Nephron (organoid): Measurements from ENCODE around the gene CLIP1.
A peak's percentile ranks its signal among the peaks of the same experiment; 100 is the strongest.

Experiments used
- H3K27ac Mint-ChIP-seq, 3 experiments: 2 replicates each; pipeline ENCODE4 v1.8.0; 2020; ENCODE audit warnings: mixed read lengths in 3 of 3, mild to moderate bottlenecking in 2 of 3, moderate library complexity in 1 of 3
- H3K27me3 Mint-ChIP-seq: 2 replicates; pipeline ENCODE4 v1.8.0; 2021; ENCODE audit warnings: low read depth, mild to moderate bottlenecking, moderate library complexity, mixed read lengths
- H3K36me3 Mint-ChIP-seq: 2 replicates; pipeline ENCODE4 v1.8.0; 2020; ENCODE audit warnings: low read depth, mixed read lengths
- H3K4me1 Mint-ChIP-seq: 2 replicates; pipeline ENCODE4 v1.8.0; 2020; ENCODE audit warnings: mixed read lengths
- H3K4me3 Mint-ChIP-seq, 3 experiments: 2 replicates each; pipeline ENCODE4 v1.8.0; 2020; ENCODE audit warnings: mild to moderate bottlenecking in 3 of 3, mixed read lengths in 3 of 3, moderate library complexity in 2 of 3
- H3K9me3 Mint-ChIP-seq: 2 replicates; pipeline ENCODE4 v1.8.0; 2020; ENCODE audit warnings: mixed read lengths
- CTCF ChIP-seq, 3 experiments: fragments of 200-600 bp; sonication (generic); IDR thresholded peaks; one replicate each; pipeline ENCODE4 v1.5.0; 2021; ENCODE audit warnings: antibody characterized with exemption in 3 of 3; ENCODE audit not compliant: unreplicated experiment in 3 of 3

CLIP1 gene

DNA sequence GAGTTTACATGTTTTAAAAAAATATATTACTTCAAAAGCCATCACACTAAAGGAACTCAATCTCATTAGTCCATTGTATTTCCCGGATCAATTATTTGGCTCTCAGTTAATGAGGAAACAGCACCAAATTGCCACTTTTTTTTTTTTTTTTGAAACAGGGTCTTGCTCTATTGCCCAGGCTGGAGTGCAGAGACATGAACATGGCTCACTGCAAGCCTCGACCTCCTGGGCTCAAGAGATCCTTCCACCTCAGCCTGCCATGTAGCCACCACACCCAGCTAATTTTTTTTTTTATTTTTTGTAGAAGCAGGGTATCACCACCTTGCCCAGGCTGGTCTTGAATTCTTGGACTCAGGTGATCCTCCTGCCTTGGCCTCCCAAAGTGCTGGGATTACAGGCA is 77.4 kb downstream of the CLIP1 start:
- Mint-ChIP-seq H3K27me3 (no peaks in the 10 kb centered on the region), H3K4me1 (no peaks in the 10 kb centered on the region), H3K9me3 (no peaks in the 10 kb centered on the region), H3K27ac (no peak overlapping the region), H3K36me3 (peaks cover 29% of the 10 kb centered on the region), H3K4me3 (no peak overlapping the region)
- TF ChIP-seq CTCF (IDR thresholded peaks at IDR 0.05; ENCODE audit: unreplicated experiment in 3 of 3) = no peak

DNA sequence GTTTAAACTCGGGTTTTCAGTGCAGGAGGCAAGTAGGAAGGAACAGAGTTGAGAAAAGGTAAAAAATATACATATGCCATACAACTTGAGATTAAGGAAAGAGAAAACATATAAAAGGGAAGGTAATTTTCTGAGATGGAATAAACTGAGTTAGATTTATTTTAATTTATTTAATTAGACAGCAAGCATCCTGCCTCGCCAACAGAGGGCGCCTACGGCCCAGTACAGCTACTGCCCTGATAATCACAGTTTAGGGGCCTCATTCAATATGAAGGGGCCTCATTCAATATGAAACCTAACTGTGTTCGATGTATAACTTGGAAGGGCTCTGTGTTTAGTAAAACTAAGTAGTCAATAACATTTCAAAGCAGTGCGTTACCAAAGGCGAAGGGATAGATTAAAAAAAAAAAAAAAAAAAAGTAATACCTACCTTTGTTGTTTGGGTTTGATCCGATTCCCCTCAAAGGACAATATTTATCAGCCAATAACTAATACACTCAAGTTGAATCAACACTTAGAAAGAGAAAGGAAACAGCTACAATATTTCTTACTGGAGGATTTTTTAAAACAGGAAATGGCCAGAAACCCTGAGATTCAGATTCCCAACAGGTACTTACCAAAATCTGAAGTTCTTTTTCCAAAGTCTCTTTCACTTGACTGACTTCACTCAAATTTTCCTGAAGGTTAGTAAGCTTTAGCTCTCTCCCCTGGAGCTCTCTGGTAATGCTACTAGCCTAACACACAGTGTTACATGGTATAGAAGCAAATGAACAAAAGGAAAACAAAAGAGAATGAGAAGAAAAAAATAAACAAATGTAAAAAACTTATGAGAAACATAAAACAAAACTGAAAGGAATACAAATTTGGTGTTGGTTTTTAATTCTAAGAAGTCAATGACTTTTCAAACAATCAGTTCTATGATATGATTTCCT is 86.2 kb downstream of the CLIP1 start:
- H3K27ac Mint-ChIP-seq = no peak overlapping the region
- H3K4me3 Mint-ChIP-seq = no peak overlapping the region
- TF ChIP-seq CTCF (IDR thresholded peaks at IDR 0.05; ENCODE audit: unreplicated experiment in 3 of 3) = peak; percentile 36 to 41 (median 38)
- H3K27me3 Mint-ChIP-seq = no peaks in the 10 kb centered on the region
- peaks cover 14% of the 10 kb centered on the region for H3K4me1 Mint-ChIP-seq
- H3K36me3 Mint-ChIP-seq = peaks cover 49% of the 10 kb centered on the region
- H3K9me3 Mint-ChIP-seq = no peaks in the 10 kb centered on the region

- Mint-ChIP-seq H3K36me3 (peaks cover 28% of the 10 kb centered on the region), H3K27ac (peak overlapping the region; percentile 44 to 75 (median 57)), H3K4me1 (peaks cover 14% of the 10 kb centered on the region), H3K4me3 (peak overlapping the region in 2 of 3 experiments; percentile 7 to 18), H3K27me3 (no peaks in the 10 kb centered on the region), H3K9me3 (no peaks in the 10 kb centered on the region)
- no peak for TF ChIP-seq CTCF (IDR thresholded peaks at IDR 0.05; ENCODE audit: unreplicated experiment in 3 of 3)
These were observed 89.1 kb downstream of the CLIP1 start for GRCh38 chr12:122333142-122334087.

- Mint-ChIP-seq H3K36me3 (peaks cover 29% of the 10 kb centered on the region), H3K4me1 (no peaks in the 10 kb centered on the region), H3K4me3 (no peak overlapping the region), H3K9me3 (no peaks in the 10 kb centered on the region), H3K27ac (no peak overlapping the region), H3K27me3 (no peaks in the 10 kb centered on the region)
- TF ChIP-seq CTCF (IDR thresholded peaks at IDR 0.05; ENCODE audit: unreplicated experiment in 3 of 3) = no peak
These were observed 94.7 kb downstream of the CLIP1 start for GRCh38 chr12:122327494-122328385.

- no peak overlapping the region for H3K4me3 Mint-ChIP-seq
- no peak overlapping the region for H3K27ac Mint-ChIP-seq
- no peaks in the 10 kb centered on the region for H3K27me3 Mint-ChIP-seq
- H3K4me1 Mint-ChIP-seq = no peaks in the 10 kb centered on the region
- H3K9me3 Mint-ChIP-seq = no peaks in the 10 kb centered on the region
- TF ChIP-seq CTCF (IDR thresholded peaks at IDR 0.05; ENCODE audit: unreplicated experiment in 3 of 3) = no peak
- peaks cover 35% of the 10 kb centered on the region for H3K36me3 Mint-ChIP-seq
These were observed 95.5 kb downstream of the CLIP1 start for GRCh38 chr12:122327014-122327413.
